GM19455 (cell line): ENCODE results near the gene LCT.
A peak's percentile ranks its signal among the peaks of the same experiment; 100 is the strongest.
"Not testable (repeated sequence)": the region's sequence is repeated elsewhere in the genome, so short reads cannot be mapped to it uniquely, and the experiment has no call there.

Experiments used
- ATAC-seq: cut with Tn5 transposase; IDR thresholded peaks from one replicate; pipeline ENCODE4 v1.9.1; 2021; ENCODE audit not compliant: unreplicated experiment

The LCT gene

GRCh38 chr2:135832891-135833290, 4.1 kb downstream of the LCT start:
- no peak for ATAC-seq

GRCh38 chr2:135831180-135831812, 5.7 kb downstream of the LCT start:
- ATAC-seq: no peak

- ATAC-seq: no peak
Observed at GRCh38 chr2:135829378-135830135, 7.4 kb downstream of the LCT start.

- ATAC-seq: no peak
Observed at GRCh38 chr2:135826544-135826943, 10.4 kb downstream of the LCT start.

DNA sequence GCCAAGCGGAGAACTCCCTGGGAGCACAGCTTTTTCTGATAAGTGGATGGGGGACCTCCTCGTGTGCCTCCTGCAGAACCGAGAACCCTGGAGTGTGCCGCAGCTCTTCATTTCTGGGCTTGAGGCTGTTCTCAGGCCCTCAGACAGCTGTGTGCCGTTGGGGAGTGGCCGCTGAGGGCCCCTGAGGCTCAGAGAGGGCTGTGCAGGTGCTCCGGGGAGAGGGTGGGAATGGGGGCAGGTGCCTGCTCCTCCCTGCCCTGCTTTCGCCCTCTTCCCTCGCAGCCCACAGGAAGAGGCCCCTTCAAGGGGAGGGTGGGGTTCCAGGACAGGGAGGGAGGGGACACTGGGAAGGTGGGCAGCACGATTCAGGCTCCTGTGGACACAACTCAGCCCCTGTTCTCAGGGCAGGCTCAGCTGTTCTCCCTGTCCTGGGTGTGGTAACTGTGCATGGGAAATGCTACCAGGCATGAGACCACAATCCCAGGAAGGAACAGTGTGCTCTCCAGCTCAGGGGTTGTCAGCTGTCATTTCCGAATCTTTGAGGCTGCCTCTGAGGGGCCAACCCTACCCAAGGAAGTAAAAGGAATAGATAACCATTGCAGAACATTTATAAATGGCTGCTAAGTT, 11.3 kb downstream of the LCT start:
- no peak for ATAC-seq

GRCh38 chr2:135825131-135825530, 11.9 kb downstream of the LCT start:
- no peak for ATAC-seq

DNA sequence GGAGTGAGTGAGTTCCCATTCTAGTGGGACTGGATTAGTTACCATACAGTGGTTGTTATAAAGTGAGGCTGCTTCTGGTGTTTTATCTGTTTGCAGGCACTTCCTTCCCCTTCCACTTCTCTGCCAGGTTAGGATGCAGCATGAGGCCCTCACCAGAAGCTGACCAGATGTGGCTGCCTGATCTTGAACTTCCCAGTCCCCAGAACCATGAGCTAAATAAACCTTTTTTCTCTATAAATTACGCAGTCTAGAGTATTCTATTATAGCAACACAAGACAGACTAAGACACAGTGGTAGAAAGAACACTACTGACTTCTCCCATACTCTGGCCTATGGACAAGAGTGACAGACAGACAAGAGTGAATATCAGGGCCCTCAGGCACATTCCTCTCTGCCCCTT, 14.1 kb downstream of the LCT start:
- ATAC-seq: no peak

GRCh38 chr2:135821190-135821589, 15.8 kb downstream of the LCT start:
- ATAC-seq: no peak

DNA sequence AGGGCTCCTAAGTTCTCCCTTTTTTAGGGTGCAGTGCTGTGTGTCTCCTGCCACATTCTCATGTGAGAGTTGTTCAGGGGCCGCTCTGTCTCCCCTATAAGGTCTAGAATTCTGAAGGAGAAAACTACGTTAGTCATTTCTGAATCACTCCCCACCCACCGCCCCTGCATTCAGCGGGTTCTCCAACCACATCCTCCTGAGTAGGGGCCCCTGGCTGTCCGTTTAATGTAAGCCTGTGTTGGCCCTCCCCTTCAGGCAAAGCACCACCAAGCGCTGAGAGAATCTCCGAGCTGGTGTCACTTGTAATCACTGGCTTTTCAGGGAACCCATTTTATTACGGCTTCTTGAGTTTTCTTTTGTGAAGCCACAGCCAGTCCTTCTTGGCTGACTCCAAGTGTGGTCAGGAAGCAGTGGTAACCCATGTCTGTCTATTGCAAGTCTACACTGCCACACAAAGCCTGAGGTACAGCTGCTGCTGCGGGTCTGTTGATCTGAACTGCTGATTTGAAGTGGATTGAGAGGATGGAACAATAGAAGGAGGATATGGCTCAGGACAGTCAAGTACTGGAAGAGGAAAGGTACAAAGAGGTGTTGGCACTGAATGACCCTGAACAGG, 16.9 kb downstream of the LCT start:
- peak; percentile 84 for ATAC-seq

DNA sequence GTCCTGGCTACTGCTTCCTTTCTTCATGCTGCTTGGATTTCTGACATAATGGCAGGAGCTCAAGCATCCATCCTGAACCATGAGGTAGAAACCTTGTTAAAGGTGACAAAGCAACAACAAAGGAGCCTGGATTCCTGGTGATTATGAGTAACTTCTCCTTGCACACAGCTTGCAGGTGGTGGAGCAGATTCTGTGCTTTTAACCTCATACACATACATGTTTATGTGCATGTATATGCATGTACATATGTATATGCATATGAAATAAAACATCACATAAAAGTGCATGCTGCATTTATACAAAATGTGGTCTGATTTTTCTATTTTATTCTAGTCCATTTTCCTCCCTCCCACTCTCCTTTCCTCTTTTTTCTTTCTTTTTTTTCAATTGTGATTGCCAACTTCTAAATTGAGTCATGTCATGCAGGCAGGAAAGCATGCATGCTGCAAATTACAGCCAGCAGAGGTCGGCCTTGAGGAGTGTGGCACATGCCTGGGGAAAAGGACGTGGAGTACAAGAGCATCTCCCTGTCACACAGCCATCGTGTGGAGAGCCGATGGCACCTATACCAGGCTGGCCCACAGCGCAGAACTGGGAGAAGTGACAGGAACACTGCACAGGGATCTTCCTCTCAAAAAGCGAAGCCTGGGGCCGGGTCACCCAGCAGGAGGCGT, 17.9 kb downstream of the LCT start:
- no peak for ATAC-seq

DNA sequence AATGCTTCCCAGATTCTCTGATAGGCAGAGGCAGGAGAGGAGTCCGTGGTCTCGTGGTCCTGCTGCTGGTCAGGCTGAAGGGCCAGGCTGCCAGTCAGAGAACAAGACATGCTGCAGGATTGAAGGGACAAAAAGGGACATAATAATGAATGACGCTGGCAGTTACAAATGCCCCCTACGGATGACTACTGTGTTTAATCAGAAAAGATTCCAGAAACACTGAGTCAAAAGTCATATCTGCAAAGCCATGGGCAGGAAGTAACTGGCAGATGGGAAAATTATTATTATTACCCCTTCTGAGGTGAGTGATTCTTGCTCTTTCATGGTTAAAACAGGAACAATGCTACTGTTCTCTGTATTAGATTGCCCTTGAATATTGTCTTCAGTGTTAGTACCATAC, 19.0 kb downstream of the LCT start:
- ATAC-seq: no peak

DNA sequence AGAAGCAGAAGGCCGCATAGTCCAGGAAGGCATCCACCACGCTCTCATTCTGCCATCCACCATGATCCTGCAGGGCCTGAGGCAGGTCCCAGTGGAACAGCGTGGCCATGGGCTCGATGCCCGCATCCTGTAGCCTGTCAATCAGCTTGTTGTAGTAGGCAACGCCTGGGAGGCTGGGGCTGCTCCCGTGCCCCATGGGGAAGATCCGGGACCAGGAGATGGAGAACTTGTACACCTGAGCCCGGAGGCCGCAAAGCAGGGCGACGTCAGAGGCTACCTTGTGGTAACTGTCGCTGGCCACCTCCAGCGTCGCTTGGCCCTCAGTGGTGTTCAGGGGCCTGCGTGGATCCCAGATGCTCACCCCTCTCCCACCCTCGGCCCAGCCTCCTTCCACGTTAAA, 19.5 kb downstream of the LCT start:
- ATAC-seq: no peak

GRCh38 chr2:135815269-135815668, 21.7 kb downstream of the LCT start:
- ATAC-seq: no peak

DNA sequence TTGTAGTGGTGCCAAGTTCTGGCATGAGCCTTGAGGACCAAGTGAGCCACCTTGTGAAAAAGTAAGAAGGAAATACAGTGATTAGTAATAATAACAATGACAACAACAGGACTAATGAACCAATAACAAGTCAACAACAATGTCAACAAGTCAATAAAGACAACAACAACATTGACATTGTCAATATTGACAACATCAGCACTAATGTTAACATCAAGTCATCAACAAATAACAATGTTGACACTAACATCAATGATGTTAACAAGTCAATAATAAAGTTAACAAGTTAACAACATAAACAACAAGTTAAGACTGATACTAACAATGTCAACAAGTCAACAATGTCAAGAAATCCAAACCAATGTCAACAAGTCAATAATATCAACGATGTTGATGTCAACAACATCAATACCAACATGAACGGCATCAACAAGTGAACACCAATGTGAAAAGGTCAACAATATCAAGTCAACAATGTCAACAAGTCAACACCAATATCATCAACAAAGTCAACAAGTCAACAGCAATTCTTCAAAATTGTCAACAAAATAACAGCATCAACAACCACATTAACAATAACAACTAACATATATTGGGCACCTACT, 24.0 kb downstream of the LCT start:
- no peak for ATAC-seq

DNA sequence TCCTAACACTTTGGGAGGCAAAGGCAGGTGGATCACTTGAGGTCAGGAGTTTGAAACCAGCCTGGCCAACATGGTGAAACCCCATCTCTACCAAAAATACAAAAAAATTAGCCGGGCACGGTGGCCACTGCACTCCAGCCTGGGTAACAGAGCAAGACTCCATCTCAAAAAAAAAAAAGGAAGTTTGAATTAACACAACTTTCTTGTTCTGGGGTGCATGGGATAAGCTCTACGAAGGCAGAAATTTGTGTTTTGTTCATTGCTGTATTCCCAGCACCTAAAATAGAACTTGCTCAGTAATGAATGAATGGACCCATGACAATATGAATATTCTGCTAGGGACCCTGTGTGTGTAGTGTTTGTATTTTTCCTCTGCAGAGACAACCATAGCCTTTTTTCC, 29.1 kb downstream of the LCT start:
- not testable (repeated sequence) for ATAC-seq

GRCh38 chr2:135803278-135803677, 33.7 kb downstream of the LCT start:
- no peak for ATAC-seq

- no peak for ATAC-seq
Observed at GRCh38 chr2:135802350-135802749, 34.6 kb downstream of the LCT start.

- no peak for ATAC-seq
Observed at GRCh38 chr2:135800513-135801460, 36.2 kb downstream of the LCT start.

DNA sequence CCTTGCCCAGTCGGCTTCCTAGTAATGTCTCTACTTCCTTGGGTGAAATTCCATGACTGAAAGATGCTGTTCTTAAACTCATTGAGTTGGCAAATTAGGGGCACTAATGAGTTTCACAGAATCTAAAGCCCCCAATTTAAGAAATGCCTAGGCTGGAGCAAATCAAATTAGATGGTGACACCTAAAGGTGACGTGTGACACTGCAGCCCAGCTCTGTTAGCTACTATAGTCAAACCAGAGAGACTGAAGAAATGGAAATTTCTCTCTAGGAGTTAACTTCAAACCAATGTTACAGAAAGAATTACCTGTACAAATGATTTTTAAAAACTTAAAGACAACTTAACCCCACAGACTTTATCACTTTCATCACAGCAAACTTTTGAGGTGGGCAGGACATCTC, 37.2 kb downstream of the LCT start:
- no peak for ATAC-seq

- no peak for ATAC-seq
Observed at GRCh38 chr2:135798762-135799161, 38.2 kb downstream of the LCT start.
